GM18526 (cell line): ENCODE measurements around the gene KCP.

ENCODE experiments used
- POLR2A ChIP-seq: IDR thresholded peaks from 3 replicates; pipeline ENCODE4 v1.6.1; 2011; ENCODE audit not compliant: insufficient read length; ENCODE audit errors: extremely low read depth

KCP gene

DNA sequence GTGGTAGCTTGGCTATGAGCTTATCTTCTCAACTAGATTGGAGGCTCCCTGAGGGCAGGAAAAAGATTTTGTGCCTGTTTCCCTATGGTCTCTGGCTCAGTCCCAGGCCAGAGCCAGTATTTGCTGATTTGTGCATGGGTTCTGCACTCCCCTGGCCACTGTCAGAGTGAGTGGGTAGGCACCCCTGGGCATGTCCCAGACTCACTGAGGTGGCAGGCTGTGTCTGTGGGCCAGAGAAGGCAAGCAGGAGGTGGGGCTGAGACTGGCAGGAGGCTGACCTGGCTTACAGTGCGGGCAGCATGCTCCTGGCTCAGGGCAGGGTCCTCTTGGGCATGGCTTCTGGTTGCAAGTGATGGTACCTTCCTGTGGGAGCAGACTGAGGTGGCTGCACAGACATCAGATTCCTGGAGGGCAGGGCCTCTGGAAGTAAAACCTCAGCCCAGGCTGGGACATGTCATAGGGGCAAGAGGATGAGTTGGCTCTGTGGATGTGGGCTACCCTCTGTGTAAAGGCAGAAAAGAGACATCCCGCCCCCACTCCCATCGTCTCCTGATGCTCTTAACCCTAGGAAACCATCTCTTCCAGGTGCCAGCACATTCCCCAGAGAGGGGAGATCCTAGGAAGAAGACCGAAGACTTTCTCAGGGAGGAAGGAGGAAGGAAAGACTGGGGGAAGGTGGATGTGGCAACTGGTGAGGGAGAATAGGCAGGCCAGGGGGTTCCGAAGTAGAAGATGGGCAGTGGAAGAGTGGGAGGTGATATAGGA lies 4.3 kb downstream of the KCP start:
- TF ChIP-seq POLR2A = no peak

DNA sequence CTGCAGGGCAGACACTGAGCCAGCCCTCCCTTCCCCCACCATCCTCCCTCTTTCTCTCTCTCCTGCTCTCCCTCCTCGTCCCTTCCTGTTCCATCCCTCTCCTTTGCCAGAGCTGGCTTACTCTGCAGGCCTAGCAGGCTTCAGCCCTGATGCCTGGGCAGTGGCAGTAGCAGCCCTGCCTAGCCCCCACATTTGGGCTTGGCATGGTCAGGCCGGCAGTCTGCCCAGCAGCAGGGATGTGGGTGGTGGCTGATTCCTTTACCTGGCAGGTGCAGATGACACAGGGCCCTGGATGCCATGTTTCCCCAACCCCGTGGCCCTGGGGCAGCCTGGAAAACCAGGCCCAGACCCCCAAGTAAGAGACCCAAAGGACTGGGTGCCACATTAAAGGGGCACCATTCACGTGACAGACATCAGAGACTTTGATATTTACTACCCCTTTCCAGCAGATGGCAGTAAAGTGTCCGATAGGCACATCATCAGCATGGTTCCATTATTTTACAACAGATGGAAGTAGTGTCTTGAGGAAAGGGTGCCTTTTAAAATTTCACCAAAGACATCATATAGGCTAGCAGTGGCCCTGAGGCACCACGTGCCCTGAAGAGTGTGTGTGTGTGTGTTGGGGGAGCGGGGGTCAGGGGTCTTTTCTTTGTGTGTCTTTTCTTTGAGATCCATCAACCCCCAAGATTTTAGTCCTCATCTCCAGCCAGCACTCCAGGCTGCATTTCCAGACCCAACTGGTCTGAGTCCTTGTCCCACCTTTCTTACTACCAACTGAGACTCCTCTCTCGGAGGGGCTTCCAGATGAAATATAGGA lies 5.9 kb downstream of the KCP start:
- no peak for TF ChIP-seq POLR2A

DNA sequence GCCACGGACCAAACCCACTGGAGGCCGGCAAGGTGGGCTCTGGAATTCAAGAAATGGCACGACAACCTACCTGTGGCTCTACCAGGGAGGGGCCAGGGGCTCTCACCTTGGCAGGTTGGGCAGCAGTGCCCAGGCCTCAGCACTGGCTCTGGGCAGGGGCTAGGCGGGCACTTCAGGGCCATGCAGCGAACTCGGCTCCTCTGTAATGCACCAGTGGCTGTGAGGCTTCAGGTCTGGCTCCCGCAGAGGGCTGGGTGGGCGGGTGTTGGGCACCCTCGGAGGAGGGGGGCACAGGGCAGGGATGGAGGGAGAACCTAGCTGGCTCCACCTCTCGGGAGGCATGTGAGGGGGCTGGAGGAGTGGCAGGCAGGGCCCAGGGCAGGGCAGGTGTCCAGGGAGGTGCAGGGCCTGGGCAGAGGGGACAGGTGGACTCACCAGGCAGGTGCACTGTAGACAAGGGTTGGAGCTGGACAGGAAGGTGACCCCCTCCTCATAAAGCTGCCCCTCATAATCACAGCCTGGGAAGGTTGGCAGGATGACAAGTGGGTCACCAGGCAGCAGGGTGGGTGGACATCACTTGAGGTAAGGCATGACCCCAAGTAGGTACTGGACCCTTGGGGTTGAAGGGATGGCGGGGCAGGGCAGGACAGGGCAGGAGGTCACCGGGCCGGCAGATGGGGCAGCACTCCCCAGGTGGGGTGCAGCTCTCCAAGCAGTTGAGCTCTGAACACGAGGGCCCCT lies 6.7 kb downstream of the KCP start:
- no peak for TF ChIP-seq POLR2A

DNA sequence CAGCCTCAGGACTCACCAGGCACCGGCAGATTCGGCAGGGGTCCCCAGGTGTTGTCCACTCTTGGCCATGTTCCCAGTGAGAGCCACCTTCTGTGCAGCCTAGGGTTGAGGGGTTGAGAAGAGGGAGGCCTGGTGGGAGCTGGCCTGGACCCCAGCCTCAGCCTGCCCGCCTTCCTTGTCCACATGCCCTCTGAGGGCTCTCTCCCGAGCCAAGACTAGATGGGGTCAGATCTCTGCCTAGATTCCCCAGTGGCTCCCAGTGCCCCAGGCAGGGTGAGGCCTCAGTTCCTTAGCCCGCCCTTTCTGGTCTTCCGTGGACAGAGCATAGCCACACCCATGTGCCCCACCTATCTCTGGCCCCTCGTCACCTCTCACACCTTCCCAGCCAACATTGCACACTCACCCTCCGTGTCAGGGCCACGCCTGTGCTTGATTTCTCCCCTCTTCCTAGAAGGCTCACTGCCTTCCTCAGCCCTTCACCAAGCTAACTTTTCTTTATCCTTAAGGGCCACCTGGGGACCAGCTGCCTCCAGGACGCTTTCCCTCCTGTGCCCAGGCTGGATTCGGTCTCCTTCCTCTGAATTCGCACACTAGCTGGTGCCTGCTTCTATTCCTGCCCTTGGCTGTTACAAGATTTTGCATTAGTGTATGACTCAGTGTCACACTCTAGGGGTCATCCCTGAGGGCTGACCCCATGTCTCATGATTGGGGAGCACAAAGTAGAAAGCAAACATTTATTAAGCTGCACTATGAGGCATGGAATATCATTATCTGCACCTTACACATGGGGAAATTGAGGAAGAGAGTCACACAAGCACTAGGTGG lies 7.5 kb downstream of the KCP start:
- no peak for TF ChIP-seq POLR2A

DNA sequence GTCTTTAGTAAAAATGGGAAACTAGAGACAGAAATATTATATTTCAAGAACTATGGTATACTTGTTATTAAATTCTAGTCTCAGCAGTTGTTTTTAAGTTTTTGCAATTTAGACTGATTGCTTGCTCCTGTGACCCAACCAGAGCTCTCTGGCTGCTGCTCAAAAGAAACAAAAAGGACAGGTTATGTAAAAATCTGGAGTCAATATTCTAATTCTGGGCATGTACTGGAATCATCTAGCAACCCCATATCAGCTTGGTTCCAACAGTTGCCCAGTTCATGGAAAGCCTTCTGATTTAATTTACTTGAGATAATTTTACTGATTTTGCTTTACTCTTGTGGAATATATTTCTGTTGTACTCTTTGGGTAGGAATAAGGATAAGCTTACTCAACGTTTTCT lies 10.3 kb downstream of the KCP start:
- TF ChIP-seq POLR2A = no peak

DNA sequence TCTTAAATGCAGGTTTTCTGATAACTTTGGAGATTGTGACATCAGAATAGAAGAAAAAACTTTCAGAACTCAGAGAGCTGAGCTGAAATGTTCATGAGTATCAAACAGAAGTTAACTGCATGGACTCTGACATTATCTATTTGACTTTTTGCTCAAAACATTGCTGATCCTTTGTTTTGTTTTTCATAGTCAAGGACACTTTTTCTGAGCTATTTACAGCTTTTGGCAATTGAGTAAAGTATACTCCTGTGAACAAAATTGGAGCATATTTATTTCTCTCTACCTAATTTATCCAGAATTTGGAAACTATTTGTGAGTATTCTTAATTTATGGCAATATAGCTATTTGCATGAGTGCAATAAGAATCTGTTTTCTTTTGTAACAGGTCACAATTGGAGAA lies 11.1 kb downstream of the KCP start:
- no peak for TF ChIP-seq POLR2A

DNA sequence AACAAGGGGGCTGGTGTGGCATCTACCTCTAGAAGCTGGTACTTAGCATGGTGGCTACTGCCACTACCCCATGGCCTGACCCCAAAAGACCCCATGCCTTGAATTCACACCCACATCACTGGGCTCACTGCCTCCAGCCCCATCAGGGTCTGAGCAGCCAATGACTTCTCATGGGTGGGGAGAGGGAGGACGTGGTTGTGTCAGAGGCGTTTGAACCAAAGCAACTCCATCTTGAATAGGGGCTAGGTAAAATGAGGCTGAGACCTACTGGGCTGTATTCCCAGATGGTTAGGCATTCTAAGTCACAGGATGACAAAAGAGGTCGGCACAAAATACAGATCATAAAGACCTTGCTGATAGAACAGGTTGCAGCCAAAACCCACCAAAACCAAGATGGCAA lies 15.2 kb downstream of the KCP start:
- no peak for TF ChIP-seq POLR2A

DNA sequence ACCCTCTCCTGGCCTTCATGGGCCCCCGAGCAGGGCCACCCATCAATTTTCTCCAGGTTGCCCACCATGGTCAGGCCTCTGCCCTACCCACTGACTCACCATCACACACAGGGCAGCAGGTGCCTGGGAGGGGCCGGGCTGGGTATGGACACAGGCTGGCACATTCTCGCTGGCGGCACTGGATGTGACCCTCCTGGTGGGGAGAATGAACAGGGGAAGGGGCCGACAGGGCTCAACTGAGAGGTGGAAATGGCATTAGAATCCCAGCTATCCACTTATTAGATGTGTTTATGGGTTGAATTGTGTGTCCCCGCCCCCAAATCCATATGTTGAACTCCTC lies 16.4 kb downstream of the KCP start:
- no peak for TF ChIP-seq POLR2A

DNA sequence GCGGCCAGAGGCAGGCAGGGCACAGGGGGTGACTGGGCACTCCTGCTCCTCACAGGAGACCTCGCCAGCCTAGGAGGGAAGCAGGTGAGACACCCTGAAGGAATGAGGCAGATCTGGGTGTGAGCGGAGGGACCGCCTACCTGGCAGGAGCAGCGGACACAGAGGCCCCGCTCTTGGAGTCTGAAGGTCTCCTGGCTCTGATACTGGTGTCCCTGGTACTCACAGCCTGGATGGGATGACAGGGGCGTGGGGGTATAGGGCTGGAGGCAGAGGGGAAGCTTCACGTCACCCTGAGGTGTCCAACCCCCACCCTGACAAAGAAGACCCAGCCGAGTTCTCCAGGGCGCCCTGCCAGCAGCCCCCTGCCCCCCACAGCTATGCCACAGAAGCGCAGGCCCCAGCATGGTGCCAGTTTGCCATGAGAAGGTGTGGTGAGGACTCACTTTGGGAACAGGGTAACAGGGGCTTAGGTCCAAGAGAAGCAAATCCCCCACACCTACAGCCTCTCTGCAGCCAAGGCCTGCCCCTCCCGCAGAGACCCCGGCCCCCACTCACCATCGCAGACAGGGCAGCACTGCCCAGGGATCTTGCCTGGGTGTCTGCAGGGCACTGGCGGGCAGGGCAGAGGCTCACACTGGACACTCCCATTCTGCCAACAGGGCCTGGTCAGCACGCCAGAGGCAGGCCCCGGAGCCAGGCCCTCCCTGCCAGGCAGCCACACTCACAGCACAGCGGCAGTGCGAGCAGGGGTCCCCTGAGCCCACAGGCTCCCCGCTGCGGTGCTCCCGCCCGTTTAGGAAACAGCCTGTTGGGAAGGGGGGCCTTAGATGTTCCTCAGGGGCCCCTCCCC lies 17.0 kb downstream of the KCP start:
- TF ChIP-seq POLR2A = no peak

DNA sequence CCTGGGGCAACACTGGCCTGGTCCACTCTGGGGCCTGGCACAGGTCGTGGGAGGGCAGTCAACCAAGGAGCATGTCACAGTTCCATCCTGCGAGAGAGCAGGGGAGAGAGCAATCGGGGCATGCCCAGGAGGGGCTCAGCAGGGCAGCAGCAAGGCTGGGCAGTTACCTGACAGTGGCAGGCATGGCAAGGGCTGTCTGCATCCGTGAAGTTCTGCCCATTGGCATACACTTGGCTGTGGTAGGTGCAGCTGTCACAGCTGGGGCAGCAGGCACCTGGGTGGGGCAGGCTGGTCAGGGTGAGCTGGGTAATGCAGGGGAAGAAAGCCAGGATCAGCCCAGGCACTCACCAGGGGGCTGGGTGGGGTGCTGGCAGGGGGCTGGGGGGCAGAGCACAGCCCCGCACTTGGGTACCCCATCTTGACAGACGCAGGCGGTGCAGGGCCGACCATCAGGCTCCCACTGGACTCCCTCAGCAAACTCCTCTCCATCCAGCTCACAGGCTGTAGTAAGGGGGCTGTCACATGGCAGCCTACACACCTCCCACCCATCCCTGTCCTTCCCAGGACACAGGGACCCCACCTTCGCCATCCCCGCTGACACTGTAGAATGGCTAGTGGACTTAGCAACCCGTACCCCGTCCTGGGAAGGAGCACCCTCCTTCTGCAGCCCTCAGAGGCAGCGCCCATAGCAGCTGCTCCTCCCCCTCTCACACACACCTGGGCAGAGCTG lies 17.8 kb downstream of the KCP start:
- no peak for TF ChIP-seq POLR2A

DNA sequence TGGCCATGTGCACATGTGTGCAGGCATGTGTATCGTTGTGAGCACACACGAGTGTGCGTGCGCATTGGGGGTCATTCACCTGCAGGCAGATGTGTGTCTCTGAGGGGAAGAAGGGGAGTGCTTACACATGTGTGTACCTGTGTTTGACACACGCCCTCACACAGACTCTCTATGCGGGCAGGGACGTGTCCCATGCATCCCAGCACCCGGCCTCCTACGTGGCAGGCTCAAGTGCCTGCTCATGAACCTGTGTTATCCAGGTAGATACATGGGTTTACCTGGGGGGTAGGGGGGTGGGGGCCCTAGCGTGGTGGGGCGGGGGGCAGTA lies 18.6 kb downstream of the KCP start:
- no peak for TF ChIP-seq POLR2A

DNA sequence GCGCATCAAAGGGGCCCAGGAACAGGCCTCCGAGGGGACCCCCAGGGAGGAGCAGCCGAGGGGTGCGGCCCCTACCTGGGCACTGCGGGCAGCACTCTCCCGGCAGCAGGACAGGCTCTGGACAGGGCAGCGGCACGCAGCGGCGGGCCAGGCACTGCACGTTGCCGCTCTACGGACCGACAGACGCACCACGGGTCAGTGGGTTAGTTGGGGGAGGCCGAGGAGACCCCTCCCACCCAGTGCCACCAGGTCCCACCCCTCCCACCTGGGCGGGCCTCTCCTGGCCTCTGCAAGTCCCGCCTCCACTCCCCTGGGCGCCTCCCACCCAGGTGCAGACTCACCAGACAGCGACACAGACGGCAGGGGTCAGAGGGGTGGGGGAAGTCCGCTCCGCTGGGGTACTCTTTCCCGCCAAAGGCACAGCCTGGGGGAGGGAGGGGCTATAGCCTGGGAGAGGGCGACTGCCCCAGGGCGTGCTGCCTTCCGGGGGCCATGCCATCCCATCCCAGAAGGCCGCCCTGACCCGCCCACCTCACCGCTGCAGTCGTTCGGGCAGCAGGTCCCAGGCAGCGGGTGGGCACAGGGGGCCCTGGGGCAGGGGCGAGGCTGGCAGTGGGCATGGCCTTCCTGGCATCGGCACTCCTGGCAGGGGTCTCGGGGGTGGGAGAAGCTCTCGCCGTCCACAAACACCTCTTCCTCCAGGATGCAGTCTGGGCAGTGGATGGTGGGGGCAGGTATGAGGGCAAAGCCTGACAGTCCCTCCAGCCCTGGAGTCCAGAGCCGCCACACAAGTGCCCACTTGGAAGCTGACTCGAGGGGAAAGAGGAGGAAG lies 19.2 kb downstream of the KCP start:
- no peak for TF ChIP-seq POLR2A
